K562 (cell line): ENCODE data around the gene NCOR2.

Source experiments
- HDAC6 ChIP-seq: IDR thresholded peaks from 2 replicates; pipeline ENCODE4 v1.6.1; 2012; ENCODE audit warnings: low read depth, mild to moderate bottlenecking, control low read depth, inconsistent platforms, low read length, moderate library complexity
- HDGF ChIP-seq: fragments of 450-650 bp; IDR thresholded peaks from 2 replicates; pipeline ENCODE4 v1.6.1; 2016
- HIVEP1 ChIP-seq: fragments of 250-450 bp; sonication (Bioruptor Pico); IDR thresholded peaks from 2 replicates; pipeline ENCODE4 v1.4.0; 2020; ENCODE audit warnings: mild to moderate bottlenecking
- MEIS2 ChIP-seq: fragments of 450-650 bp; IDR thresholded peaks from 2 replicates; pipeline ENCODE4 v1.6.1; 2014; ENCODE audit warnings: mild to moderate bottlenecking; ENCODE audit not compliant: partially characterized antibody
- POLR3G ChIP-seq: IDR thresholded peaks from 2 replicates; pipeline ENCODE4 v1.6.1; 2011; ENCODE audit not compliant: insufficient read length, insufficient replicate concordance; ENCODE audit errors: extremely low read depth
- RCOR1 ChIP-seq, 2 experiments: IDR thresholded peaks; 2 replicates each; pipeline ENCODE4 v1.6.1; 2012; ENCODE audit warnings: low read depth in 2 of 2, low read length in 2 of 2, borderline replicate concordance in 1 of 2, improper control_type of control experiment in 1 of 2
- SRSF9 ChIP-seq: fragments of 200-400 bp; formaldehyde crosslinking; IDR thresholded peaks from 2 replicates; pipeline ENCODE4 v1.6.1; 2017; ENCODE audit warnings: low read depth, low read length, borderline replicate concordance
- TAF7 ChIP-seq: fragments of 450-650 bp; IDR thresholded peaks from 2 replicates; pipeline ENCODE4 v1.6.1; 2016; ENCODE audit warnings: missing genetic modification characterization, missing compliant biosample characterization
- ZSCAN32 ChIP-seq: fragments of 450-650 bp; formaldehyde crosslinking; IDR thresholded peaks from 2 replicates; pipeline ENCODE4 v1.4.0; 2020; ENCODE audit warnings: mild to moderate bottlenecking, moderate library complexity
- TF ChIP-seq, protein P1 (sequence below), 3 experiments: IDR thresholded peaks in 2 of 3; conservative IDR thresholded peaks in 1 of 3; 2 replicates each; pipeline ENCODE4 v1.5.1; 2011 to 2012; ENCODE audit warnings: low read length in 3 of 3, mild to moderate bottlenecking in 3 of 3, control low read depth in 2 of 3, improper control_type of control experiment in 1 of 3, inconsistent platforms in 1 of 3, low read depth in 1 of 3, mixed read lengths in 1 of 3, moderate library complexity in 1 of 3; ENCODE audit not compliant: insufficient read depth in 2 of 3

DNA sequence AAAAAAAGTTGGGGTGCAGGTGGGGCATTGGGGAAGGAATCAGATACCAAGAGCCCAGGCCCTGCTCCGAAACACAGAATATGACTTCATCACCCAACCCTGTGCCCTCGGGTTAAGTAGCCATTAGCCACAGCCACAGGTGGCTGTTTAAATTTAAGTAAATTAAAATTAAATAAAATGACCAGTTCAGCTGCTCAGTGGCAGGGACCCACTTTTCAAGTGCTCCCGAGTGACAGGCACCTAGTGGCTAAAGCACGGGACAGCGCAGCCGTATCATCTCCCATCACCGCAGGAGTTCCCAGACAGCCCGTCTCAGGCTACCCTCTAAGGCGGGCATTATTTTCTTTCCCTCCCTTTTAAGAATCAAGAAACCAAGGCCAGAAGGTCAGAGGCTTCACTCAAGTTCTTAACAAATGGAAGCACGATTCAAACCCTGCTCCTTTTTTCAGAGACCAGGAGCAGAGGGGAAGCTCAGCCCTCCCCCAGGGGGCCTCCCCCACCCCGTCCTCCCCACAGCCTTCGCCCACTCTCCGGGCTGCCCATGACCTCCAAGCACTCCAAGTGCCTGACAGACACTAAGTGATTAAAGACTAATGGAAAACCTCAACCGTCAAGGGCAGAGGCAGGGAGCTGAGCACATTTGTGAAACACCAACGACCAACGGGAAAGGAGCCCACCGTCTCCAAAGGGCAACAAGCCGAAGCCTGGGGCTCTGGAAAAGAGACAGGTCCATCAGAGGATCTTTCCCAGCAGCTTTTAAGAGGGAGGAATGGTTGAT lies 5.2 kb downstream of the NCOR2 start:
- TF ChIP-seq TAF7 (no peak), MEIS2 (no peak), HDGF (no peak), HIVEP1 (CRISPR knock-in tag) (no peak), POLR3G (no peak), RCOR1 (IDR thresholded peaks at IDR 0.05; ENCODE audit: borderline replicate concordance in 1 of 2, low read depth in 2 of 2, low read length in 2 of 2) (no peak), SRSF9 (no peak), HDAC6 (no peak), ZSCAN32 (CRISPR knock-in tag) (no peak)
- TF ChIP-seq, protein P1, sequence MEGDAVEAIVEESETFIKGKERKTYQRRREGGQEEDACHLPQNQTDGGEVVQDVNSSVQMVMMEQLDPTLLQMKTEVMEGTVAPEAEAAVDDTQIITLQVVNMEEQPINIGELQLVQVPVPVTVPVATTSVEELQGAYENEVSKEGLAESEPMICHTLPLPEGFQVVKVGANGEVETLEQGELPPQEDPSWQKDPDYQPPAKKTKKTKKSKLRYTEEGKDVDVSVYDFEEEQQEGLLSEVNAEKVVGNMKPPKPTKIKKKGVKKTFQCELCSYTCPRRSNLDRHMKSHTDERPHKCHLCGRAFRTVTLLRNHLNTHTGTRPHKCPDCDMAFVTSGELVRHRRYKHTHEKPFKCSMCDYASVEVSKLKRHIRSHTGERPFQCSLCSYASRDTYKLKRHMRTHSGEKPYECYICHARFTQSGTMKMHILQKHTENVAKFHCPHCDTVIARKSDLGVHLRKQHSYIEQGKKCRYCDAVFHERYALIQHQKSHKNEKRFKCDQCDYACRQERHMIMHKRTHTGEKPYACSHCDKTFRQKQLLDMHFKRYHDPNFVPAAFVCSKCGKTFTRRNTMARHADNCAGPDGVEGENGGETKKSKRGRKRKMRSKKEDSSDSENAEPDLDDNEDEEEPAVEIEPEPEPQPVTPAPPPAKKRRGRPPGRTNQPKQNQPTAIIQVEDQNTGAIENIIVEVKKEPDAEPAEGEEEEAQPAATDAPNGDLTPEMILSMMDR (IDR thresholded peaks at IDR 0.05 in 2 of 3, conservative IDR thresholded peaks at IDR 0.05 in 1 of 3; ENCODE audit: insufficient read depth in 2 of 3, low read depth in 1 of 3, low read length in 3 of 3): no peak
